Measurements from ENCODE around the gene MAST4.

DNA sequence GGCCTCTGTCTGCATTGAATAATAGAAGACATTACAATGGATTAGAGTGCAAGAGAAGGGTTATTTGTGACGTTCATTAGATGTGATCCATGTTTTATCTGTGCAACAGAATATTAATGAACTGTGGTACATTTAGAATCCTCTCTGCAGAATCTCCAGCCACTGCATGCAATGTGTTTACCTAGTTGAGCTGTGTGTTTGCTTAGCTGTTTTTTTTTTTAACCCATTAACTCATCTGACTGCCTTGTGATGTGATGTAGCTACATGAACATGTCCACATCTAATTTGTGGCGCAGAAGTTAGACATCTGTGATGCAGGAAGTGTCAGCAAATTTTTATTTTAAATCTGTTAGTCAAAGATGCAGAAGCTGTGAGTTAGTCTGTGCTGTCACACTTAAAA is 363.5 kb downstream of the MAST4 start:
- TF ChIP-seq, protein P1, sequence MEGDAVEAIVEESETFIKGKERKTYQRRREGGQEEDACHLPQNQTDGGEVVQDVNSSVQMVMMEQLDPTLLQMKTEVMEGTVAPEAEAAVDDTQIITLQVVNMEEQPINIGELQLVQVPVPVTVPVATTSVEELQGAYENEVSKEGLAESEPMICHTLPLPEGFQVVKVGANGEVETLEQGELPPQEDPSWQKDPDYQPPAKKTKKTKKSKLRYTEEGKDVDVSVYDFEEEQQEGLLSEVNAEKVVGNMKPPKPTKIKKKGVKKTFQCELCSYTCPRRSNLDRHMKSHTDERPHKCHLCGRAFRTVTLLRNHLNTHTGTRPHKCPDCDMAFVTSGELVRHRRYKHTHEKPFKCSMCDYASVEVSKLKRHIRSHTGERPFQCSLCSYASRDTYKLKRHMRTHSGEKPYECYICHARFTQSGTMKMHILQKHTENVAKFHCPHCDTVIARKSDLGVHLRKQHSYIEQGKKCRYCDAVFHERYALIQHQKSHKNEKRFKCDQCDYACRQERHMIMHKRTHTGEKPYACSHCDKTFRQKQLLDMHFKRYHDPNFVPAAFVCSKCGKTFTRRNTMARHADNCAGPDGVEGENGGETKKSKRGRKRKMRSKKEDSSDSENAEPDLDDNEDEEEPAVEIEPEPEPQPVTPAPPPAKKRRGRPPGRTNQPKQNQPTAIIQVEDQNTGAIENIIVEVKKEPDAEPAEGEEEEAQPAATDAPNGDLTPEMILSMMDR (conservative IDR thresholded peaks at IDR 0.05; ENCODE audit: low read length) = no peak
- TF ChIP-seq EZH2phosphoT487 (IDR thresholded peaks at IDR 0.05; ENCODE audit: borderline replicate concordance, low read depth, low read length) = no peak
